ENCODE data around the gene CNN1.

CNN1 gene

DNA sequence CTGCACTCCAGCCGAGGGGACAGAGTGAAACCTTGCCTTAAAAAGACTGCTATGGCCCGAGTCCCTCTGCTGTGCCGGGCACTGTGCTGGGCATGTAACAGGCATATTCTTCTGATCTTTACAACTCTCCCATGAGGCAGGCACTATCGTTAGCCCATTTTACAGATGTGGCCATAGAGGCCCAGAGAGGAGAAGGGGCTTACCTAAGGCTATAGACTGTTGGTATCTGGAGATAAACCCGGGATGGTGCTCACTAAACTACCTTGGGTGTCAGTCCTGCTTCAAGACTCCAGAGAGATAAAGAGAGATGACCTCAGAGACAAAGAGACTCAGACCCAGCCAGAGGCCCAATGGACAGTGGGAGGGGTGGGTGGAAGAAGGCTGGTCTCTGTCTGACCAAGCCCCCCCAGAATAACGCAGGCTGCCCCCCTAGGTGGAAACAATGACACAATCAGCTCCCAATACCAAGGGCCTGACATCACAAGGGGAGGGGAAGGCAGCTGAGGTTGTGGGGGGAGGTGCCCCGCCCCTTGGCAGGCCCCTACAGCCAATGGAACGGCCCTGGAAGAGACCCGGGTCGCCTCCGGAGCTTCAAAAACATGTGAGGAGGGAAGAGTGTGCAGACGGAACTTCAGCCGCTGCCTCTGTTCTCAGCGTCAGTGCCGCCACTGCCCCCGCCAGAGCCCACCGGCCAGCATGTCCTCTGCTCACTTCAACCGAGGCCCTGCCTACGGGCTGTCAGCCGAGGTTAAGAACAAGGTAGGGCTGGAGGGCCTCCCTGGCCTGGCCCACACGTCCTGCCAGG lies at the start of gene CNN1:
TSS of gene CNN1 (plus strand) at position 620 of the 805 bp plus-strand sequence. CDS start at position 697, 77 bp downstream.
- Histone ChIP-seq H3K4me2 (ENCODE audit: low read depth, low read length, poor library complexity, severe bottlenecking) (no peak within 1 kb of the TSS), H2AFZ (ENCODE audit: low read depth, low read length, severe bottlenecking) (no peak within 1 kb of the TSS), H3K27ac (ENCODE audit: low read depth, low read length) (no peak within 1 kb of the TSS), H3K9me3 (ENCODE audit: insufficient read depth, low read length) (no peaks in the 10 kb centered on the region), H3K9me2 (replicated peaks; ENCODE audit: insufficient read depth, low read length) (no peaks in the 10 kb centered on the region), H3K9ac (ENCODE audit: low read length) (no peak within 1 kb of the TSS), H3K27me3 (ENCODE audit: low read length) (no peaks in the 10 kb centered on the region), H4K20me1 (ENCODE audit: low read depth, low read length) (no peaks in the 10 kb centered on the region), H3K4me3 (ENCODE audit: insufficient read depth, low read length, poor library complexity, severe bottlenecking) (no peak within 1 kb of the TSS), H3F3A (ENCODE audit: insufficient read depth) (peaks cover 8% of the 10 kb centered on the region; the same call in 1 of the 2 replicates), H3K79me2 (ENCODE audit: insufficient read depth, low read length) (no peaks in the 10 kb centered on the region), H3K36me3 (ENCODE audit: low read length) (no peaks in the 10 kb centered on the region)
- TF ChIP-seq EZH2phosphoT487 (conservative IDR thresholded peaks at IDR 0.05; ENCODE audit: low read length), result no peak
- TF ChIP-seq, protein P1, sequence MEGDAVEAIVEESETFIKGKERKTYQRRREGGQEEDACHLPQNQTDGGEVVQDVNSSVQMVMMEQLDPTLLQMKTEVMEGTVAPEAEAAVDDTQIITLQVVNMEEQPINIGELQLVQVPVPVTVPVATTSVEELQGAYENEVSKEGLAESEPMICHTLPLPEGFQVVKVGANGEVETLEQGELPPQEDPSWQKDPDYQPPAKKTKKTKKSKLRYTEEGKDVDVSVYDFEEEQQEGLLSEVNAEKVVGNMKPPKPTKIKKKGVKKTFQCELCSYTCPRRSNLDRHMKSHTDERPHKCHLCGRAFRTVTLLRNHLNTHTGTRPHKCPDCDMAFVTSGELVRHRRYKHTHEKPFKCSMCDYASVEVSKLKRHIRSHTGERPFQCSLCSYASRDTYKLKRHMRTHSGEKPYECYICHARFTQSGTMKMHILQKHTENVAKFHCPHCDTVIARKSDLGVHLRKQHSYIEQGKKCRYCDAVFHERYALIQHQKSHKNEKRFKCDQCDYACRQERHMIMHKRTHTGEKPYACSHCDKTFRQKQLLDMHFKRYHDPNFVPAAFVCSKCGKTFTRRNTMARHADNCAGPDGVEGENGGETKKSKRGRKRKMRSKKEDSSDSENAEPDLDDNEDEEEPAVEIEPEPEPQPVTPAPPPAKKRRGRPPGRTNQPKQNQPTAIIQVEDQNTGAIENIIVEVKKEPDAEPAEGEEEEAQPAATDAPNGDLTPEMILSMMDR (IDR thresholded peaks at IDR 0.05; ENCODE audit: insufficient read depth, low read length, poor library complexity, severe bottlenecking), result no peak

DNA sequence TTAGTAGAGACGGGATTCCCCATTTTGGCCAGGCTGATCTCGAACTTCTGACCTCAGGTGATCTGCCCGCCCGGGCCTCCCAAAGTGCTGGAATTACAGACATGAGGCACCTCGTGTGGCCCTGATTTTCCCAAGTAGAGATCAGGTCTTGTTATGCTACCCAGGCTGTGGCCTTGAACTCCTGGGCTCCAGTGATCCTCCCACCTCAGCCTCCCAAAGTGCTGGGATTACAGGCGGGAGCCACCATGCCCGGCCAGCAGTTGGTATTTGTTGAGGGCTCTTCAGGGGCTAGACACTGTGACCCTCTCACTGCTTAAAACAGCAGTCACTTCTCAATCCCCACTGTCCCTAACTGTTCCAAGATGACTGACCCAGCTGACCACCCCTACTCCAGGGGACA lies 49.3 kb upstream of the CNN1 start:
- Histone ChIP-seq H3K27ac (ENCODE audit: low read depth, low read length) (no peak overlapping the region), H3K9me3 (ENCODE audit: insufficient read depth, low read length) (no peaks in the 10 kb centered on the region), H3K79me2 (ENCODE audit: insufficient read depth, low read length) (no peaks in the 10 kb centered on the region), H3K27me3 (ENCODE audit: low read length) (no peaks in the 10 kb centered on the region), H2AFZ (ENCODE audit: low read depth, low read length, severe bottlenecking) (no peak overlapping the region), H3F3A (ENCODE audit: insufficient read depth) (no peaks in the 10 kb centered on the region), H3K4me3 (ENCODE audit: insufficient read depth, low read length, poor library complexity, severe bottlenecking) (no peak overlapping the region), H4K20me1 (ENCODE audit: low read depth, low read length) (no peaks in the 10 kb centered on the region), H3K9me2 (replicated peaks; ENCODE audit: insufficient read depth, low read length) (no peaks in the 10 kb centered on the region), H3K4me2 (ENCODE audit: low read depth, low read length, poor library complexity, severe bottlenecking) (no peak overlapping the region), H3K36me3 (ENCODE audit: low read length) (no peaks in the 10 kb centered on the region), H3K9ac (ENCODE audit: low read length) (no peak overlapping the region)
- TF ChIP-seq EZH2phosphoT487 (conservative IDR thresholded peaks at IDR 0.05; ENCODE audit: low read length), result no peak
- TF ChIP-seq, protein P1 (IDR thresholded peaks at IDR 0.05; ENCODE audit: insufficient read depth, low read length, poor library complexity, severe bottlenecking), result no peak

DNA sequence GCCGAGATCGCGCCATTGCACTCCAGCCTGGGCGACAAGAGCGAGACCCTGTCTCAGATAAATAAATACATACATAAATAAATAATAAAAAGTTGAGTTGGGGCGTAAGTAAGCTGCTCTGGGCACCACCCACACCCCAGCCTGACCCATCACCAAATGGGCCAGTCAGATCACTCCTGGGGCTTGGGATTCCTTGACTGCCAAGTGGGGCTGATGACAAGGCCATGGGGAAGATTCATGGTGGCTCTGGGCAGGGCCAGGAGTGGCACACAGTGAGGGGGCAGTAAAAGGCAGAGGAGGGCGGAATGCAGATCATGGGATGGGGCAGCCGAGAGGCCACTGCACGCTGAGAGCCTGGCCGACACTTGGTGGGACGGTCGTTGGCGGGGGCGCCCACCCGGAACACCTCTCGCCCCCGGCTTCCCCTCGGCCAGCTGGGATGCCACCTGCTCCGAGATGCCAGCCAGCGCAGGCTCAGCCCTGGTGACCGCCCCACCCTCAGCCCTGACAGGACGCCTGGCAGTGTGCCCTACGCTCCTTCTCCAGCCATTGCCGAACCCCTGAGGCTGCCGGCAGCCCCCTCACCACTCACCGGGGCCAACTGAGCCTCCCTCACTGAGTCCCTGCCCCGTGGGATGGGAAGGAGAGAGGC lies 43.9 kb upstream of the CNN1 start:
- Histone ChIP-seq H3K27me3 (ENCODE audit: low read length) (no peaks in the 10 kb centered on the region), H3K27ac (ENCODE audit: low read depth, low read length) (no peak overlapping the region), H3K79me2 (ENCODE audit: insufficient read depth, low read length) (no peaks in the 10 kb centered on the region), H3K4me2 (ENCODE audit: low read depth, low read length, poor library complexity, severe bottlenecking) (no peak overlapping the region), H3K9ac (ENCODE audit: low read length) (no peak overlapping the region), H3F3A (ENCODE audit: insufficient read depth) (no peaks in the 10 kb centered on the region), H3K4me3 (ENCODE audit: insufficient read depth, low read length, poor library complexity, severe bottlenecking) (no peak overlapping the region), H3K9me2 (replicated peaks; ENCODE audit: insufficient read depth, low read length) (no peaks in the 10 kb centered on the region), H3K9me3 (ENCODE audit: insufficient read depth, low read length) (no peaks in the 10 kb centered on the region), H4K20me1 (ENCODE audit: low read depth, low read length) (no peaks in the 10 kb centered on the region), H3K36me3 (ENCODE audit: low read length) (no peaks in the 10 kb centered on the region), H2AFZ (ENCODE audit: low read depth, low read length, severe bottlenecking) (no peak overlapping the region)
- TF ChIP-seq, protein P1 (IDR thresholded peaks at IDR 0.05; ENCODE audit: insufficient read depth, low read length, poor library complexity, severe bottlenecking), result no peak
- TF ChIP-seq EZH2phosphoT487 (conservative IDR thresholded peaks at IDR 0.05; ENCODE audit: low read length), result no peak
